Peyer's patch (tissue), 4 donors: ENCODE results near the gene ZBTB7C.

Experiments
- POLR2A ChIP-seq, 2 donors: fragments of 450-650 bp; IDR thresholded peaks; one replicate each; pipeline ENCODE4 v1.5.1; 2017; ENCODE audit warnings: antibody characterized with exemption in 2 of 2, mild to moderate bottlenecking in 2 of 2, moderate library complexity in 2 of 2
- TF ChIP-seq, protein P1 (sequence below), 6 experiments: fragments of 450-650 bp in 4 of 6; fragments of 200-600 bp in 2 of 6; sonication (generic) in 1 of 6; IDR thresholded peaks; one replicate each; pipeline ENCODE4 v1.5.1; 2017 to 2019; ENCODE audit warnings: antibody characterized with exemption in 6 of 6, mild to moderate bottlenecking in 3 of 6, moderate library complexity in 1 of 6

DNA sequence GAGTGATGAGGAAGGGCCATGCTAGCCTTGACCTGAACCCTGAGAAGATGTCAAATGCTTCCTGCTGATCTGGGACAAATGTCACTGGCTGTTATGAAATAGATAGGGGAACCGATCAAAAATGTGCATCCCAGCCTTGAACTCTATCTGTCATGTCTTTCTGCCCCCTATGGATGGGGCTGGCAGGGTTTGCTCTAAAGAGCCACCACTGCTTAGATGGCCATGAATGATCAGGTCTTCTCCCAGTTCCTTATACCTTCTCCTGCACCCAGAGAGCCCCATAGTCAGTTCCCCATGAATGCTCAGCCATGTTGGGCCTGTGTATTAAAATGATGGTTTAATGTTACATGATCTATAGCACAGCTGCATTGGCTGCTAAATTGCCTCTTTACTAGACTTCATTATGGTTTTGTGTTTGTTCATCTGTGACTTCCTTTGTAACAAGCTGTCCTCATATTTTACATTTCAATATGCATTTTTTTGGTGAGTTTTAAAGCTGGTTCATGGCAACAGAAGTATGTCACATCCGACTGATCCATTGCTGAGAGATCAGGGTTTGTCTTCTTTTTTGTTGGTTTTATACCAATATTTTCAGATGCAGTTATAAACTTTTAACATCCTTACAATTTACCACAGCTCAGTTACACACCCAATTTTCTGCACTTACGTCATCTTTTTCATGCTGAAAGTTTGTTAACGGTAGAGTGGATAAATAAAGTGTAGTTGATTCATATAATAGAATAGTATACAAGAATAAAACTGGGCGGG, 422.4 kb downstream of the ZBTB7C start:
- TF ChIP-seq, protein P1, sequence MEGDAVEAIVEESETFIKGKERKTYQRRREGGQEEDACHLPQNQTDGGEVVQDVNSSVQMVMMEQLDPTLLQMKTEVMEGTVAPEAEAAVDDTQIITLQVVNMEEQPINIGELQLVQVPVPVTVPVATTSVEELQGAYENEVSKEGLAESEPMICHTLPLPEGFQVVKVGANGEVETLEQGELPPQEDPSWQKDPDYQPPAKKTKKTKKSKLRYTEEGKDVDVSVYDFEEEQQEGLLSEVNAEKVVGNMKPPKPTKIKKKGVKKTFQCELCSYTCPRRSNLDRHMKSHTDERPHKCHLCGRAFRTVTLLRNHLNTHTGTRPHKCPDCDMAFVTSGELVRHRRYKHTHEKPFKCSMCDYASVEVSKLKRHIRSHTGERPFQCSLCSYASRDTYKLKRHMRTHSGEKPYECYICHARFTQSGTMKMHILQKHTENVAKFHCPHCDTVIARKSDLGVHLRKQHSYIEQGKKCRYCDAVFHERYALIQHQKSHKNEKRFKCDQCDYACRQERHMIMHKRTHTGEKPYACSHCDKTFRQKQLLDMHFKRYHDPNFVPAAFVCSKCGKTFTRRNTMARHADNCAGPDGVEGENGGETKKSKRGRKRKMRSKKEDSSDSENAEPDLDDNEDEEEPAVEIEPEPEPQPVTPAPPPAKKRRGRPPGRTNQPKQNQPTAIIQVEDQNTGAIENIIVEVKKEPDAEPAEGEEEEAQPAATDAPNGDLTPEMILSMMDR (IDR thresholded peaks at IDR 0.05): no peak
- no peak for TF ChIP-seq POLR2A (IDR thresholded peaks at IDR 0.05)
